Mucosa of stomach (tissue), 1 donor: ENCODE measurements around the gene IDH3B.

Experiments
- H3K27me3 ChIP-seq: one replicate; pipeline ENCODE4 v1.7.0; 2013; ENCODE audit warnings: mild to moderate bottlenecking, low read length; ENCODE audit not compliant: control insufficient read depth, insufficient read depth
- H3K36me3 ChIP-seq: one replicate; pipeline ENCODE4 v1.7.0; 2013; ENCODE audit warnings: low read length; ENCODE audit not compliant: control insufficient read depth, insufficient read depth
- H3K4me1 ChIP-seq: one replicate; pipeline ENCODE4 v1.7.0; 2013; ENCODE audit warnings: mild to moderate bottlenecking, low read length; ENCODE audit not compliant: control insufficient read depth, insufficient read depth
- H3K4me3 ChIP-seq: one replicate; pipeline ENCODE4 v1.7.0; 2013; ENCODE audit warnings: low read length
- H3K9ac ChIP-seq: one replicate; pipeline ENCODE4 v1.7.0; 2013; ENCODE audit warnings: mild to moderate bottlenecking, low read length, moderate library complexity
- H3K9me3 ChIP-seq: one replicate; pipeline ENCODE4 v1.7.0; 2013; ENCODE audit warnings: mild to moderate bottlenecking, low read length, moderate library complexity; ENCODE audit not compliant: control insufficient read depth
- donor health status: Pancreatic carcinoma.

Gene IDH3B

DNA sequence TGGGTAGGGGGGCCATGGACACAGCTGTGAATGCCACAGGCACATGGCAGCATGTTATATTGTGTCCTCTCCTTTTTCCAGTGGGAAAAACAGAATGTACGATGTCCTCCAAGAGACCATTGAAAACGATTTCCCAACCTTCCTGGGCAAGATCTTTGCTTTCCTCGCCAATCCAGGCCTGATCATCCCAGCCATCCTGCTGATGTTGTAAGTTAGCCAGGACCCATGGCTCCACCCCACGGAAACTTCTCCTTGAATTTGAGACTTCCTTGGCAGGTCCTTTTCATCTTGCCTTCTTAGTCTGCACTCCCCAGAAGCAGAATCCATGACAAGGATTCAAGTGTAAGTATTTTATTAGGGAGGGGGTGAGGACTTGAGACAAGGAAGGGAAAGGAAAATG, 39.8 kb downstream of the IDH3B start:
- no peaks in the 10 kb centered on the region for H3K27me3 ChIP-seq
- no peaks in the 10 kb centered on the region for H3K9me3 ChIP-seq
- no peak overlapping the region for H3K4me3 ChIP-seq
- H3K9ac ChIP-seq, result no peak overlapping the region
- H3K4me1 ChIP-seq, result no peaks in the 10 kb centered on the region
- no peaks in the 10 kb centered on the region for H3K36me3 ChIP-seq

DNA sequence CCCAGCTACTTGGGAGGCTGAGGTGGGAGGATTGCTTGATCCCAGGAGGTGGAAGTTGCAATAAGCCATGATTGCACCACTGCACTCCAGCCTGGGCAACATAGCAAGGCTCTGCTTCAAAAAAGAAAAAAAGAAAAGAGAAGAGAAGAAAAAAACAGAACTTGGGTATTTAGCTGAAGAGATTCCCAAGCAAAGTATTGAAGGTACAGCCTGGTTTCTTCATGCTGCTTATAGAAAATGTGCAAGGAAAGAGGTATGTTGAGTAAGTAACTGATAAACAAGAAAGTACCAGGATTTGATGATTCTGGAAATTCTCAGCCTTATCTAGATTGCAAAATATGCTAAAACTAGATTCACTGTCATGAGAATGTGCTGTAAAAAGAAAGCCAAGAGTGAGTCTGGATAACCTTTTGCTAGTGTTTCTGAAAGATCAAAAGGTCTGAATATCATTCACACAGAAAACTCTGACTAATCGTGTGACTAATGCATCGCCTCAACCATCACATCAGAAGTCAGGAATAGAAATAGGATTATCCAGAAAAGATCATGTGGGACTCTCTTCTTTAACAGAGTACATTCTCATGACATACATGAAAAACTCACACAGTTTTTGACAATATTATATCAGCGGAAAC, 43.9 kb downstream of the IDH3B start:
- H3K4me3 ChIP-seq, result no peak overlapping the region
- peaks cover 2% of the 10 kb centered on the region for H3K27me3 ChIP-seq
- H3K36me3 ChIP-seq, result no peaks in the 10 kb centered on the region
- H3K9ac ChIP-seq, result no peak overlapping the region
- H3K4me1 ChIP-seq, result no peaks in the 10 kb centered on the region
- H3K9me3 ChIP-seq, result no peaks in the 10 kb centered on the region

DNA sequence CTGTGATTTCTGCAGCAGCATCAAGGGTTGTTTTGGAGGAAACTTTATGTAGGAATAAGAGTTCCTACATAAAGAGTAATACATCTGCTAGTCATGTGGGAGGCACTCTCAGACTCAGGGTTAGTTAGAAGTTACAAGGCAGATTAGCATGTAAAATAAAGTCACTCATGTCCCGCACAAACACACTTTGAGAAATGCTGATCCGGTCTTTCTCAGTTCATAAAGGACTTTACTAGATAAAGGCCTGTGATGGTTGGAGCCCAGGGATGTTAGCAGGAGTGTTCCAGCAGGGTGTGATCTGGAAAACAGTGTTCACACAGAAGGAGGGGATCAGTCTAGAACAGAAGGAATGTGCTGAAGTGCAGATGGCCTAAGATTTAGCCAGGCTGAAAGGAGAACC, 44.7 kb downstream of the IDH3B start:
- Histone ChIP-seq H3K4me3 (no peak overlapping the region), H3K4me1 (no peaks in the 10 kb centered on the region), H3K9me3 (no peaks in the 10 kb centered on the region), H3K36me3 (no peaks in the 10 kb centered on the region), H3K9ac (no peak overlapping the region), H3K27me3 (peaks cover 2% of the 10 kb centered on the region)

DNA sequence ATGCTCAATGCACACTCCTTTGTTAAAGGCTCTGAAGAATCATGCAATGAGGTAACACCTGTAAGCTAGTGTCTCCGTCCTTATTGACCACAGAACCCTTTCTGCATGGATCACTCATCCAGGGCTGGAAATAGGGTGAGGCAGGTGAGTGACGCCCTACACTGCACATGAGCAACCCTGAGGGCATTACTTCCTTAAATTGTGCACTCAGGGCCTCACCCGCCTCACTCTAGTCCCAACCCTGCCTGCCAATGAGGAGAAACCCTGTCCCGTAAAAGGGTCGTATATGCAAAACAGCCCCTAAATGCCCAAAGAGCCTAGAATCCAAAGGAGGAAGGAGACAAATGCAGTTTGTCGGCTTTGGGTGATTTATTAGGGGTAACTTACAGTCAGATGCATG, 45.2 kb downstream of the IDH3B start:
- Histone ChIP-seq H3K9ac (no peak overlapping the region), H3K4me3 (no peak overlapping the region), H3K36me3 (no peaks in the 10 kb centered on the region), H3K4me1 (no peaks in the 10 kb centered on the region), H3K9me3 (no peaks in the 10 kb centered on the region), H3K27me3 (peaks cover 2% of the 10 kb centered on the region)

DNA sequence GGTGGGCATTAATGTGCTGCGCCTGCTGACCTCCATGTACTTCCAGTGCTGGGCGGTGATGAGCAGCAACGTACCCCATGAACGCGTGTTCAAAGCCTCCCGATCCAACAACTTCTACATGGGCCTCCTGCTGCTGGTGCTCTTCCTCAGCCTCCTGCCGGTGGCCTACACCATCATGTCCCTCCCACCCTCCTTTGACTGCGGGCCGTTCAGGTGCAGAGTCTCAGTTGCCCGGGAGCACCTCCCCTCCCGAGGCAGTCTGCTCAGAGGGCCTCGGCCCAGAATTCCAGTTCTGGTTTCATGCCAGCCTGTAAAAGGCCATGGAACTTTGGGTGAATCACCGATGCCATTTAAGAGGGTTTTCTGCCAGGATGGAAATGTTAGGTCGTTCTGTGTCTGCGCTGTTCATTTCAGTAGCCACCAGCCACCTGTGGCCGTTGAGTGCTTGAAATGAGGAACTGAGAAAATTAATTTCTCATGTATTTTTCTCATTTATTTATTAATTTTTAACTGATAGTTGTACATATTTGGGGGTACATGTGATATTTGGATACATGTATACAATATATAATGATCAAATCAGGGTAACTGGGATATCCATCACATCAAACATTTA, 46.8 kb downstream of the IDH3B start:
- Histone ChIP-seq H3K4me1 (no peaks in the 10 kb centered on the region), H3K27me3 (peaks cover 2% of the 10 kb centered on the region), H3K9ac (no peak overlapping the region), H3K36me3 (no peaks in the 10 kb centered on the region), H3K9me3 (no peaks in the 10 kb centered on the region), H3K4me3 (no peak overlapping the region)

DNA sequence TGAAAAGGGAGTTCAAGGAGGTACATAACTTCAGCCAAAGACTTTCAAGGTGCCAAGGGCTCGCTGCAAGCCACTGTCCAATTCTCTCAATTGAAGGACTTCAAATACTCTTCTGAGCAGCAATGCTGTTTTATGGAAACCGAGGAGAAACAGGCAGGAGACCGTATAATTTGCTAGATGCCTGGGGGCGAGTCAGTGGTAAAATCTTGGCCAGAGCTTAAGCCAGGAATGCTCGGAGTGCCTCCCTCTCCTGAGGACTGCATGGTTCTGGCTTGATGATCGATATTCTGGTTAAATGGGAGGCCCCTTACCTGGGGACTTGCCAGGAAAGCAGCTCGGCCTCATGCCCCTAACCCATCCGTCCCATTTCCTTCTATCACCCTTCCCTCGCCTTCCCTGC, 47.4 kb downstream of the IDH3B start:
- Histone ChIP-seq H3K36me3 (no peaks in the 10 kb centered on the region), H3K4me1 (no peaks in the 10 kb centered on the region), H3K4me3 (no peak overlapping the region), H3K9me3 (no peaks in the 10 kb centered on the region), H3K9ac (no peak overlapping the region), H3K27me3 (peaks cover 2% of the 10 kb centered on the region)

DNA sequence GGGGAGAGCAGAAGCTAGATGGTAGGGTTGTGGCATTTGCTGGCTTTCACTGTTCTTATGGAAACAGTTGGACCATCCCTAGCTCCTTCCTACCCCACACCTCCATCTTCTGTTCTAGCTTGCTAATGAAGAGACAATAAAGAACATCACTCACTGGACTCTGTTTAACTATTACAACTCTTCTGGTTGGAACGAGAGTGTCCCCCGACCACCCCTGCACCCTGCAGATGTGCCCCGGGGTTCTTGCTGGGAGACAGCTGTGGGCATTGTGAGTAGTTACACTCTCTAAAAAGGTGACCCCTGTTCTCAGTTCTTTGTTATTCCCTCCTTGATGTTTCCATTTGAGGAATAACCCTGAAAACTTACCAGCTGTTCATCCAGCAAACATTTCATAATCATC, 51.9 kb downstream of the IDH3B start:
- Histone ChIP-seq H3K4me1 (no peaks in the 10 kb centered on the region), H3K9ac (no peak overlapping the region), H3K27me3 (peaks cover 3% of the 10 kb centered on the region), H3K9me3 (no peaks in the 10 kb centered on the region), H3K36me3 (no peaks in the 10 kb centered on the region), H3K4me3 (no peak overlapping the region)

DNA sequence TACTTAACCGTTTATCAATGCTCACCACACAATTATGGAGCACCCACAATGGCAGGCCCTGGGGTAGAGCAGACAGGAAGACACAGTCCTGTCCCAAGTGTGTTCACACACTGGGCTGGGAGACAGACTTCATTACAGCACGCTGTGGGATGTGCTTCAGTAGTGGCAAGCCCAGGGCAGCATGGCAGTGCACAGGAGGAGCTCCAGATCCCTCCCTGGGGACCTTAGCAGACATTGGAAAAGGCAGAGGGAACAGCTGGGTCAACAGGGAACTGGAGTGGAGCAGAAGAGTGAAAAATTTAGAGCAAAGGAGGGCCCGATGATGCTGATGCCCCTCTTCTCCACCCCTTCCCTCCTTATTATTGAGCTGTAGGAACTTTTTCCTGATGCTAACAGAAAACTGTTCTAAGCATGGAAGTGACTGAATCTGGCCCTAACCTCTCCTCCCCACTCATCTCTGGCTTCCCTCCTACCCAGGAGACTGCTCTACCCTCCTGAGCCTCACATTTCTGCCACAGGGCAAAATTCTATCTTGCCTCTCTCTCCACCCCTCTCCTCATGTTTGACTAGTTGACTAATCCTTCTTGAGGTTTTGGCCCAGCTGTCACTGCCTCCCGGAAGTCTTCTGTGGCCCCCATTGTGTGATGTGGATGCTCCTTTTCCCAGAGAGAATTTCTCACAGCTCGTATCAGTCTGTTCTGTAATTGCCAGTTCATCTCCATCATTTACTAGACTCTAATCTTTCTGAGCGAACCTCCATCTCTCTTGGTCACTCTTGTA, 52.9 kb downstream of the IDH3B start:
- Histone ChIP-seq H3K4me3 (no peak overlapping the region), H3K27me3 (peaks cover 3% of the 10 kb centered on the region), H3K36me3 (no peaks in the 10 kb centered on the region), H3K9ac (no peak overlapping the region), H3K9me3 (no peaks in the 10 kb centered on the region), H3K4me1 (no peaks in the 10 kb centered on the region)

DNA sequence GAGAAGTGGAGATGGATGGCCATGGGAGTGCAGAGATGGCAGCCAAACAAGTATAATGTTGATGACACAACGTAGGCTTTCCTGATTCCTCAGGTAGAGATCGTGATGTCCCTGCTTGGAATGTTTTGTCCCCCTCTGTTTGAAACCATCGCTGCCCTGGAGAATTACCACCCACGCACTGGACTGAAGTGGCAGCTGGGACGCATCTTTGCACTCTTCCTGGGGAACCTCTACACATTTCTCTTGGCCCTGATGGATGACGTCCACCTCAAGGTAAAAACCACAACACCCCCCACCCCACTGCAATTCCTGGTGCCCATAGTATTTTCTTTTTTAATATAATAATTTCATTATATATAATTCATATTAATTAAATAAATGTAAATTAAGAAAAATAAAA, 53.7 kb downstream of the IDH3B start:
- peaks cover 3% of the 10 kb centered on the region for H3K27me3 ChIP-seq
- no peak overlapping the region for H3K9ac ChIP-seq

More for the DNA sequence above, 53.7 kb downstream of the IDH3B start:
- H3K4me1 ChIP-seq, result no peaks in the 10 kb centered on the region
- no peak overlapping the region for H3K4me3 ChIP-seq
- no peaks in the 10 kb centered on the region for H3K36me3 ChIP-seq
- no peaks in the 10 kb centered on the region for H3K9me3 ChIP-seq
